IMR-90 (cell line): Measurements from ENCODE around the gene OR4Q3. TPM values are rescaled to one million over a fixed set of nuclear protein-coding genes. Genes with fewer than 3 reads are reported as not detected.

ENCODE experiments used
- ATAC-seq: fragments of 200-7000 bp; cut with Tn5 transposase; 2 replicates; pipeline ENCODE4 v1.9.1; 2020; ENCODE audit warnings: low read depth, mild to moderate bottlenecking, moderate library complexity
- Bru-seq: library from RNA; stranded (reverse); fragments of 400-500 nt; gene quantifications from one replicate; lab custom pipeline; 2021; lab: Mats Ljungman, UMichigan
- BruChase-seq, 2 experiments: library from RNA; stranded (reverse); fragments of 400-500 nt; gene quantifications; one replicate each; lab custom pipeline; 2021; lab: Mats Ljungman, UMichigan
- BruUV-seq: library from RNA; stranded (reverse); fragments of 400-500 nt; replicated peaks from 2 replicates; lab custom pipeline; 2021; lab: Mats Ljungman, UMichigan
- CTCF ChIA-PET: fragments of 300-600 bp; formaldehyde crosslinking; extraction: SDS; loops from one replicate; lab custom pipeline; 2021; ENCODE audit warnings: antibody characterized with exemption; lab: Yijun Ruan, JAX
- POLR2A ChIA-PET: fragments of 300-600 bp; sonication (Branson Sonifier 250); formaldehyde crosslinking; loops from one replicate; lab custom pipeline; 2022; ENCODE audit warnings: antibody characterized with exemption; ENCODE audit not compliant: unreplicated experiment; lab: Charles Lee
- DNase-seq: peaks from one replicate; pipeline ENCODE4 v3.0.0; 2013
- H2AFZ ChIP-seq: replicated peaks from 2 replicates; pipeline ENCODE3; 2013; ENCODE audit warnings: low read length, mild to moderate bottlenecking; ENCODE audit not compliant: poor library complexity
- H2AK5ac ChIP-seq: 2 replicates; pipeline ENCODE4 v1.6.1; 2013; ENCODE audit warnings: low read depth, low read length, inconsistent platforms
- H2AK9ac ChIP-seq: replicated peaks from 2 replicates; pipeline ENCODE3; 2013; ENCODE audit warnings: mild to moderate bottlenecking, low read depth, low read length, moderate library complexity; ENCODE audit not compliant: poor library complexity
- H2BK120ac ChIP-seq: 2 replicates; pipeline ENCODE4 v1.6.1; 2013; ENCODE audit warnings: low read depth, low read length, inconsistent platforms
- H2BK15ac ChIP-seq: 3 replicates; pipeline ENCODE4 v1.6.1; 2013; ENCODE audit warnings: low read depth, low read length, inconsistent platforms
- H2BK20ac ChIP-seq: 2 replicates; pipeline ENCODE4 v1.6.1; 2013; ENCODE audit warnings: low read depth, mild to moderate bottlenecking, inconsistent platforms, low read length, moderate library complexity
- H2BK5ac ChIP-seq: 2 replicates; pipeline ENCODE4 v1.6.1; 2013; ENCODE audit warnings: mild to moderate bottlenecking, low read depth, low read length, inconsistent platforms; ENCODE audit not compliant: poor library complexity, severe bottlenecking
- H3K14ac ChIP-seq: replicated peaks from 2 replicates; pipeline ENCODE4 v1.6.1; 2013; ENCODE audit warnings: low read depth, low read length, inconsistent platforms
- H3K18ac ChIP-seq: 2 replicates; pipeline ENCODE4 v1.6.1; 2013; ENCODE audit warnings: low read depth, low read length, control low read depth
- H3K23ac ChIP-seq: 2 replicates; pipeline ENCODE4 v1.6.1; 2013; ENCODE audit warnings: low read depth, low read length, inconsistent platforms
- H3K27ac ChIP-seq: 2 replicates; pipeline ENCODE4 v1.5.1; 2013; ENCODE audit warnings: mild to moderate bottlenecking, control low read depth, low read length; ENCODE audit not compliant: insufficient read depth
- H3K27me3 ChIP-seq: 2 replicates; pipeline ENCODE4 v1.6.1; 2013; ENCODE audit warnings: low read length; ENCODE audit not compliant: control insufficient read depth, insufficient read depth
- H3K36me3 ChIP-seq: 2 replicates; pipeline ENCODE4 v1.6.1; 2013; ENCODE audit warnings: low read length, mixed read lengths; ENCODE audit not compliant: control insufficient read depth, insufficient read depth
- H3K4ac ChIP-seq: 2 replicates; pipeline ENCODE4 v1.6.1; 2013; ENCODE audit warnings: low read depth, low read length, inconsistent platforms
- H3K4me1 ChIP-seq: 2 replicates; pipeline ENCODE4 v1.6.1; 2013; ENCODE audit warnings: low read length, mixed read lengths; ENCODE audit not compliant: control insufficient read depth, insufficient read depth
- H3K4me2 ChIP-seq: 2 replicates; pipeline ENCODE4 v1.6.1; 2013; ENCODE audit warnings: low read depth, mild to moderate bottlenecking, control low read depth, low read length, moderate library complexity
- H3K4me3 ChIP-seq: 2 replicates; pipeline ENCODE4 v1.5.1; 2013; ENCODE audit warnings: low read depth, mild to moderate bottlenecking, control low read depth, low read length, moderate library complexity; ENCODE audit not compliant: insufficient read depth
- H3K56ac ChIP-seq: 2 replicates; pipeline ENCODE4 v1.6.1; 2013; ENCODE audit warnings: low read length, inconsistent platforms; ENCODE audit not compliant: insufficient read depth; ENCODE audit errors: extremely low read depth
- H3K79me1 ChIP-seq, 2 experiments: 2 replicates each; pipeline ENCODE4 v1.6.1; 2013; ENCODE audit warnings: low read length in 2 of 2, inconsistent platforms in 1 of 2, low read depth in 1 of 2
- H3K9ac ChIP-seq: 2 replicates; pipeline ENCODE4 v1.6.1; 2013; ENCODE audit warnings: low read depth, low read length, control low read depth
- H3K9me1 ChIP-seq: 2 replicates; pipeline ENCODE4 v1.6.1; 2013; ENCODE audit warnings: low read length, inconsistent platforms; ENCODE audit not compliant: insufficient read depth
- H3K9me3 ChIP-seq: 2 replicates; pipeline ENCODE4 v1.6.1; 2013; ENCODE audit warnings: low read length; ENCODE audit not compliant: control insufficient read depth, insufficient read depth
- H4K20me1 ChIP-seq: 2 replicates; pipeline ENCODE4 v1.6.1; 2013; ENCODE audit warnings: low read length, inconsistent platforms; ENCODE audit not compliant: insufficient read depth
- H4K5ac ChIP-seq: 2 replicates; pipeline ENCODE4 v1.6.1; 2013; ENCODE audit warnings: mild to moderate bottlenecking, low read depth, low read length, control low read depth
- H4K8ac ChIP-seq, 2 experiments: 2 replicates each; pipeline ENCODE4 v1.6.1; 2013; ENCODE audit warnings: low read depth in 2 of 2, low read length in 2 of 2, control low read depth in 1 of 2, inconsistent platforms in 1 of 2
- H4K91ac ChIP-seq: 2 replicates; pipeline ENCODE4 v1.6.1; 2013; ENCODE audit warnings: low read depth, low read length, inconsistent platforms; ENCODE audit not compliant: insufficient read depth
- BHLHE40 ChIP-seq: fragments of 150-350 bp; IDR thresholded peaks from 2 replicates; pipeline ENCODE4 v1.6.1; 2016; ENCODE audit warnings: mild to moderate bottlenecking, low read depth, low read length
- MAFK ChIP-seq: IDR thresholded peaks from 2 replicates; pipeline ENCODE4 v1.6.1; 2012; ENCODE audit warnings: low read depth, low read length, improper control_type of control experiment
- MAZ ChIP-seq: IDR thresholded peaks from 2 replicates; pipeline ENCODE4 v1.6.1; 2012; ENCODE audit warnings: low read depth, mild to moderate bottlenecking, low read length, improper control_type of control experiment, moderate library complexity, borderline replicate concordance
- POLR2A ChIP-seq: IDR thresholded peaks from 2 replicates; pipeline ENCODE4 v1.6.1; 2012; ENCODE audit warnings: mild to moderate bottlenecking, low read depth, low read length
- RAD21 ChIP-seq: IDR thresholded peaks from 2 replicates; pipeline ENCODE4 v1.6.1; 2012; ENCODE audit warnings: low read length, improper control_type of control experiment
- RFX5 ChIP-seq: IDR thresholded peaks from 2 replicates; pipeline ENCODE4 v1.8.0; 2012; ENCODE audit warnings: low read depth, mild to moderate bottlenecking, low read length, moderate library complexity
- SMC3 ChIP-seq: fragments of 150-350 bp; IDR thresholded peaks from 2 replicates; pipeline ENCODE4 v1.6.1; 2016; ENCODE audit warnings: low read depth, mild to moderate bottlenecking, antibody characterized with exemption, low read length, moderate library complexity
- WGBS, 2 experiments: methylation state at CpG; one replicate each; pipeline versions ENCODE4 v1.1.5 to v1.1.7; 2013; ENCODE audit warnings: missing lambda C conversion rate in 2 of 2; ENCODE audit not compliant: insufficient read length in 1 of 2; ENCODE audit errors: extremely low coverage in 2 of 2; 5-methylcytosine and 5-hydroxymethylcytosine counted together
- dilution Hi-C: fragments of 300-500 bp; cut with HindIII; formaldehyde crosslinking; loops from one replicate; pipeline ENCODE4 v1.14.3; 2018; ENCODE audit warnings: low sequenced_read_pairs; ENCODE audit not compliant: unreplicated experiment
- in situ Hi-C: fragments of 300-500 bp; cut with MboI; formaldehyde crosslinking; loops from 3 replicates; pipeline ENCODE4 v1.14.3; 2019; ENCODE audit warnings: low sequenced_read_pairs, inconsistent platforms, mixed read lengths
- intact Hi-C: fragments of 100-400 bp; cut with micrococcal nuclease; formaldehyde crosslinking; loops from 2 replicates; pipeline ENCODE4 v1.10.0; 2022
- long read RNA-seq: library from polyadenylated mRNA; unstranded; transcript quantifications from one replicate; pipeline ENCODE4 v2.0.0, GENCODE V29; 2021; ENCODE audit not compliant: unreplicated experiment
- polyA plus RNA-seq, 3 experiments: library from polyadenylated mRNA; depleted of rRNA; stranded (reverse); fragments of >200 nt; gene quantifications; 2 replicates each; pipeline ENCODE4 v1.2.3, GENCODE V29; 2012; ENCODE audit warnings: low replicate concordance in 1 of 3
- total RNA-seq: library from RNA; depleted of rRNA; stranded (reverse); fragments of >200 nt; gene quantifications from 2 replicates; pipeline ENCODE4 v1.2.3, GENCODE V29; 2012; rRNA removed
- TF ChIP-seq, protein P1 (sequence below): conservative IDR thresholded peaks from 2 replicates; pipeline ENCODE4 v1.5.1; 2012; ENCODE audit warnings: mild to moderate bottlenecking, low read depth, low read length, improper control_type of control experiment
- TF ChIP-seq, protein P2 (sequence below): fragments of 150-350 bp; IDR thresholded peaks from 2 replicates; pipeline ENCODE4 v1.6.1; 2016; ENCODE audit warnings: low read depth, mild to moderate bottlenecking, low read length, moderate library complexity, borderline replicate concordance

OR4Q3 gene
- total RNA-seq: not detected in 2 replicates
- not detected in 2 replicates for polyA plus RNA-seq (2012; rRNA removed)
- polyA plus RNA-seq (2012; cell fraction: cytosol; rRNA removed): not detected in 2 replicates
- polyA plus RNA-seq (2012; cell fraction: nucleus; rRNA removed; ENCODE audit: low replicate concordance): not detected in 2 replicates
- not detected for Bru-seq, nascent RNA
- BruChase-seq, experiment 1, labeled RNA remaining after a 6-hour chase: not detected
- BruChase-seq, experiment 2, labeled RNA remaining after a 2-hour chase: not detected
- long read RNA-seq: 0 reads

- TF ChIP-seq RFX5 (no peak), POLR2A (no peak), RAD21 (no peak), BHLHE40 (no peak), SMC3 (no peak), MAZ (no peak), MAFK (no peak)
- TF ChIP-seq, protein P1, sequence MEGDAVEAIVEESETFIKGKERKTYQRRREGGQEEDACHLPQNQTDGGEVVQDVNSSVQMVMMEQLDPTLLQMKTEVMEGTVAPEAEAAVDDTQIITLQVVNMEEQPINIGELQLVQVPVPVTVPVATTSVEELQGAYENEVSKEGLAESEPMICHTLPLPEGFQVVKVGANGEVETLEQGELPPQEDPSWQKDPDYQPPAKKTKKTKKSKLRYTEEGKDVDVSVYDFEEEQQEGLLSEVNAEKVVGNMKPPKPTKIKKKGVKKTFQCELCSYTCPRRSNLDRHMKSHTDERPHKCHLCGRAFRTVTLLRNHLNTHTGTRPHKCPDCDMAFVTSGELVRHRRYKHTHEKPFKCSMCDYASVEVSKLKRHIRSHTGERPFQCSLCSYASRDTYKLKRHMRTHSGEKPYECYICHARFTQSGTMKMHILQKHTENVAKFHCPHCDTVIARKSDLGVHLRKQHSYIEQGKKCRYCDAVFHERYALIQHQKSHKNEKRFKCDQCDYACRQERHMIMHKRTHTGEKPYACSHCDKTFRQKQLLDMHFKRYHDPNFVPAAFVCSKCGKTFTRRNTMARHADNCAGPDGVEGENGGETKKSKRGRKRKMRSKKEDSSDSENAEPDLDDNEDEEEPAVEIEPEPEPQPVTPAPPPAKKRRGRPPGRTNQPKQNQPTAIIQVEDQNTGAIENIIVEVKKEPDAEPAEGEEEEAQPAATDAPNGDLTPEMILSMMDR: no peak
- TF ChIP-seq, protein P2, sequence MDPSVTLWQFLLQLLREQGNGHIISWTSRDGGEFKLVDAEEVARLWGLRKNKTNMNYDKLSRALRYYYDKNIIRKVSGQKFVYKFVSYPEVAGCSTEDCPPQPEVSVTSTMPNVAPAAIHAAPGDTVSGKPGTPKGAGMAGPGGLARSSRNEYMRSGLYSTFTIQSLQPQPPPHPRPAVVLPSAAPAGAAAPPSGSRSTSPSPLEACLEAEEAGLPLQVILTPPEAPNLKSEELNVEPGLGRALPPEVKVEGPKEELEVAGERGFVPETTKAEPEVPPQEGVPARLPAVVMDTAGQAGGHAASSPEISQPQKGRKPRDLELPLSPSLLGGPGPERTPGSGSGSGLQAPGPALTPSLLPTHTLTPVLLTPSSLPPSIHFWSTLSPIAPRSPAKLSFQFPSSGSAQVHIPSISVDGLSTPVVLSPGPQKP: no peak
- ChIA-PET POLR2A (no interaction called here), CTCF (no interaction called here)
- H3K23ac ChIP-seq: no peak within 1 kb of the TSS
- H4K5ac ChIP-seq: no peak within 1 kb of the TSS
- H3K56ac ChIP-seq: no peak within 1 kb of the TSS
- no peak within 1 kb of the TSS for H3K9ac ChIP-seq
- H3K4ac ChIP-seq: no peak within 1 kb of the TSS
- no peaks in the 10 kb centered on the region for H3K9me1 ChIP-seq
- no peak within 1 kb of the TSS for H2BK15ac ChIP-seq
- H2AFZ ChIP-seq: no peak within 1 kb of the TSS
- no TSS peak for BruUV-seq
- H2AK9ac ChIP-seq: no peak within 1 kb of the TSS
- no peak within 1 kb of the TSS for H3K27ac ChIP-seq
- H3K9me3 ChIP-seq: peaks cover 18% of the 10 kb centered on the region
- no peak within 1 kb of the TSS for H3K18ac ChIP-seq
- in situ Hi-C loops (no loop called here), dilution Hi-C loops (no loop called here), intact Hi-C loops (no loop called here)
- H3K4me3 ChIP-seq: no peak within 1 kb of the TSS
- H2BK20ac ChIP-seq: no peak within 1 kb of the TSS
- H4K91ac ChIP-seq: no peak within 1 kb of the TSS
- no peaks in the 10 kb centered on the region for H4K20me1 ChIP-seq
- H3K27me3 ChIP-seq: no peaks in the 10 kb centered on the region
- no peak within 1 kb of the TSS for H2BK5ac ChIP-seq
- no CpG with 5 or more reads among the region's 1 CpG for WGBS, 2 experiments
- H3K36me3 ChIP-seq: no peaks in the 10 kb centered on the region
- H3K14ac ChIP-seq: no peak within 1 kb of the TSS
- no peak within 1 kb of the TSS for H2AK5ac ChIP-seq
- H3K4me2 ChIP-seq: no peak within 1 kb of the TSS
- ATAC-seq: no peak
- no peaks in the 10 kb centered on the region for H3K79me1 ChIP-seq
- DNase-seq: no peak
- no peak within 1 kb of the TSS for H2BK120ac ChIP-seq
- no peak within 1 kb of the TSS for H4K8ac ChIP-seq
- no peaks in the 10 kb centered on the region for H3K4me1 ChIP-seq
Observed at GRCh38 chr14:19743256-19743655, at the start of gene OR4Q3. Gene OR4Q3 (plus strand): TSS chr14:19743571.
